Measurements from ENCODE around the gene ARFGAP1. TPM values are rescaled to one million over a fixed set of nuclear protein-coding genes. Genes with fewer than 3 reads are reported as not detected.

ARFGAP1 gene
- total RNA-seq, 2 donors from 2014 or later = 52.7 to 162 TPM

- Histone ChIP-seq H3K27ac (no peak overlapping the region), H3K9me3 (no peaks in the 10 kb centered on the region), H3K27me3 (no peaks in the 10 kb centered on the region), H3K4me3 (no peak overlapping the region), H3K4me1 (no peaks in the 10 kb centered on the region), H3K36me3 (replicated peaks in 1 of 2; ENCODE audit: insufficient read depth in 1 of 2, low read depth in 2 of 2) (no peaks in the 10 kb centered on the region)
- no peak for DNase-seq
- ATAC-seq = no peak
- TF ChIP-seq POLR2A (IDR thresholded peaks at IDR 0.05) = no peak
- intact Hi-C loops (cut with DNase I) = no loop called here
- WGBS, 2 donors = 35 to 48% methylated on average over 16 to 25 of the region's 25 CpGs
Observed at GRCh38 chr20:63261060-63261794, 11.4 kb upstream of the ARFGAP1 start.

GRCh38 chr20:63261795-63262528 lies 10.7 kb upstream of the ARFGAP1 start:
- H3K4me1 ChIP-seq = no peaks in the 10 kb centered on the region
- H3K27me3 ChIP-seq = no peaks in the 10 kb centered on the region
- no peak for TF ChIP-seq CTCF (IDR thresholded peaks at IDR 0.05)
- TF ChIP-seq POLR2A (IDR thresholded peaks at IDR 0.05) = no peak
- no peaks in the 10 kb centered on the region for H3K9me3 ChIP-seq
- WGBS, 2 donors = 29 to 39% methylated on average over 29 to 30 of the region's 30 CpGs
- H3K27ac ChIP-seq = no peak overlapping the region
- no peaks in the 10 kb centered on the region for H3K36me3 ChIP-seq (replicated peaks in 1 of 2; ENCODE audit: insufficient read depth in 1 of 2, low read depth in 2 of 2)
- DNase-seq (no peak), ATAC-seq (no peak)
- no peak overlapping the region for H3K4me3 ChIP-seq
- intact Hi-C loops (cut with DNase I) = no loop called here

- intact Hi-C loops (cut with DNase I) = no loop called here
- H3K27ac ChIP-seq = no peak overlapping the region
- H3K4me3 ChIP-seq = no peak overlapping the region
- ATAC-seq (no peak), DNase-seq (no peak)
- H3K36me3 ChIP-seq (replicated peaks in 1 of 2; ENCODE audit: insufficient read depth in 1 of 2, low read depth in 2 of 2) = no peaks in the 10 kb centered on the region
- no peak for TF ChIP-seq POLR2A (IDR thresholded peaks at IDR 0.05)
- TF ChIP-seq CTCF (IDR thresholded peaks at IDR 0.05) = no peak
- WGBS, 2 donors = 43 to 53% methylated on average over 5 to 8 of the region's 9 CpGs
- H3K9me3 ChIP-seq = no peaks in the 10 kb centered on the region
- H3K4me1 ChIP-seq = no peaks in the 10 kb centered on the region
- no peaks in the 10 kb centered on the region for H3K27me3 ChIP-seq
Observed at GRCh38 chr20:63262836-63263235, 9.8 kb upstream of the ARFGAP1 start.

GRCh38 chr20:63264000-63264399 lies 8.6 kb upstream of the ARFGAP1 start:
- intact Hi-C loops (cut with DNase I) = no loop called here
- H3K4me1 ChIP-seq = no peaks in the 10 kb centered on the region
- TF ChIP-seq POLR2A (IDR thresholded peaks at IDR 0.05) (no peak), CTCF (IDR thresholded peaks at IDR 0.05) (no peak)
- no peaks in the 10 kb centered on the region for H3K9me3 ChIP-seq
- no peaks in the 10 kb centered on the region for H3K36me3 ChIP-seq (replicated peaks in 1 of 2; ENCODE audit: insufficient read depth in 1 of 2, low read depth in 2 of 2)
- no peak for DNase-seq
- H3K27ac ChIP-seq = no peak overlapping the region
- no peaks in the 10 kb centered on the region for H3K27me3 ChIP-seq
- 44 to 64% methylated on average over 1 to 10 of the region's 10 CpGs for WGBS, 2 donors
- no peak for ATAC-seq
- H3K4me3 ChIP-seq = no peak overlapping the region

- DNase-seq = no peak
- Histone ChIP-seq H3K27me3 (no peaks in the 10 kb centered on the region), H3K27ac (no peak overlapping the region), H3K9me3 (no peaks in the 10 kb centered on the region), H3K4me3 (no peak overlapping the region), H3K36me3 (replicated peaks in 1 of 2; ENCODE audit: insufficient read depth in 1 of 2, low read depth in 2 of 2) (no peaks in the 10 kb centered on the region), H3K4me1 (no peaks in the 10 kb centered on the region)
- no peak for TF ChIP-seq CTCF (IDR thresholded peaks at IDR 0.05)
- TF ChIP-seq POLR2A (IDR thresholded peaks at IDR 0.05) = no peak
- ATAC-seq = no peak
- intact Hi-C loops (cut with DNase I) = no loop called here
- WGBS, 2 donors = 20 to 31% methylated on average over 13 to 14 of the region's 14 CpGs
Observed at GRCh38 chr20:63264519-63264918, 8.1 kb upstream of the ARFGAP1 start.
